ENCODE data around the gene TAOK2.
"Not testable (repeated sequence)": the region's sequence is repeated elsewhere in the genome, so short reads cannot be mapped to it uniquely, and the experiment has no call there.

TAOK2 gene

DNA sequence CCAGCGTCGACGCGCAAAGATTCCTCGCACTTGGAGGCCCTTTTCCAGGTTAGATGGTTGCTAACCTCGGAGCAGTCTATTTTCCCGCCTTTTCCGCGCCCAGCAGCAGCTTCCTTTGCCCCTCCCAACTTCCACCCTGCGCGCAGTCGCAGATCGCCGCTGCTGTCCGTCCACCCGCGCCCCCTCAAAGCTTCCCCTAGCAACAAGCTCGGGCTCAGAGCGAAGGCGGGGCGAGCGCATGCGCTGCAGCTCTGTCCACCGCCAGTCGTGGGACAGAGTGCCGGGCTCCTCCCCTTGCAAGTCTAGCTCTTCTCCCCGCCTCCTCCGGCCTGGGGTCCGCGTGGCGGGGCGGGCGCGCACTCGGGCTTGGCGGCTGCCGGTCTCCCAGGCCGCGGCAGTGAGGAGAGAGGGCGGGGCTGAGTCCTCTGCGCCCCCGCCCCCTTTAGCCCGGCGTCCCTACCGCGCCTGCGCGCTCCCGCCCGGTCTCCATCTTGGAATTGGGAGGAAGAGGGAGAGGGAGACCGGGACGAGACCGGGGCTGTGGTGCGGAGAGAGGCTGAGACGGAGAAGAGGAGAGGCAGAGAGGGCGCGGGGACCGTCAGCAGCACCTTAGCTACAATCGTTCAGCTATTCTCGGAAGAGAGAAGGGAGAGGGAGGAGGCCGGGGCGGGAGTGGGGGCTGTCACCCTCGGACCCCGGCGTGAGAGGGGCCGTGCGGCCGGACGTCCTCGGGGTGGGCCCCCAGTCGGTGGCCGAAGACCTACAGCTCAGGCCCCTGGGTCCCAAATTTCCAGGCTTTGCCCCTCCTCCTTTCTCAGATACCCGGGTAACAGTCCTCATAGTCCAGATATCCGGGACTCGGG is at the start of gene TAOK2:
TSS of gene TAOK2 (plus strand) at position 485 of the 863 bp plus-strand sequence. CDS start 3,905 bp downstream, outside the sequence.
- DNase-seq (ENCODE audit: low read depth in 2 of 2): peak; percentile 90 to 92

DNA sequence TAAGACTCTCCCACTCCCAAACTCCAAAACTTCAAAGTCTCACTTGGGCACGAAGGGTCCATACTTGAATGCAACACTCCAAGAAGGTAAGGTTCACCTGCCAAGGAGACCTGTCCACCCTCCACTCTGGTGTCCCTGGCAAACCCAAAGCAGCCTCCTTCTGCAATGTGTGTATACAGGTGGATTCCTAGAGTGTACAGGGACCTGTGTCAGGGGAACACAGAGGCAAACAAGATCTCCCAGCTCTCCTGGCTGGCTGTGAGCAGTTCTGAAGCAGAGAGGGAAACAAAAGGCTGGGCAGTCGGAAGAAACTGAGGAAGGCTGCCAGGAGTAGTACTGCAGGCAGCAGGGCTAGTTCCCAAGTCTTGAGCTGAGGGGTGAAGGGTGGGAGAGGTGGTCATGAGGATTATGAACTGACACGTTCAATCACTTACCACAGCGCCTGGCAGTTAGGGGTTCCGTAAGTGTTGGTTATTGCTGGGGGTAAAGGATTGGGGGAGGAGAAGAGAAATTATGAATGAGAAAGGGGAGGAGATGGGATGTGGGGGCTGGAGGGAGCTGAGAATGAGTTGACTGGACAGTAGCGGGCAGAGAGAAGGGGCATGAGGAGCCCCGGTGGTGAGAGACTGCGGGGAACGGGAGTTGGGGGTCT is 48.4 kb upstream of the TAOK2 start:
- DNase-seq (ENCODE audit: low read depth in 2 of 2): no peak

- DNase-seq (ENCODE audit: low read depth in 2 of 2): peak; percentile 72 to 76
These were observed 47.6 kb upstream of the TAOK2 start, which contains the start of gene KCTD13 for GRCh38 chr16:29925781-29926710. Gene KCTD13, minus strand, starts transcription at chr16:29926226. Its CDS starts 193 bp downstream, at chr16:29926033.

GRCh38 chr16:29926711-29927052 is 47.0 kb upstream of the TAOK2 start:
- DNase-seq (ENCODE audit: low read depth in 2 of 2): no peak

GRCh38 chr16:29927070-29927905 is 46.4 kb upstream of the TAOK2 start:
- DNase-seq (ENCODE audit: low read depth in 2 of 2): no peak

DNA sequence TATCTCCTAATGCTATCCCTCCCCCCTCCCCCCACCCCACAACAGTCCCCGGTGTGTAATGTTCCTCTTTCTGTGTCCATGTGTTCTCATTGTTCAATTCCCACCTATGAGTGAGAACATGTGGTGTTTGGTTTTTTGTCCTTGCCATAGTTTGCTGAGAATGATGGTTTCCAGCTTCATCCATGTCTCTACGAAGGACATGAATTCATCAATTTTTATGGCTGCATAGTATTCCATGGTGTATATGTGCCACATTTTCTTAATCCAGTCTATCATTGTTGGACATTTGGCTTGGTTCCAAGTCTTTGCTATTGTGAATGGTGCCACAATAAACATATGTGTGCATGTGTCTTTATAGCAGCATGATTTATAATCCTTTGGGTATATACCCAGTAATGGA is 41.9 kb upstream of the TAOK2 start:
- DNase-seq (ENCODE audit: low read depth in 2 of 2): not testable (repeated sequence)

DNA sequence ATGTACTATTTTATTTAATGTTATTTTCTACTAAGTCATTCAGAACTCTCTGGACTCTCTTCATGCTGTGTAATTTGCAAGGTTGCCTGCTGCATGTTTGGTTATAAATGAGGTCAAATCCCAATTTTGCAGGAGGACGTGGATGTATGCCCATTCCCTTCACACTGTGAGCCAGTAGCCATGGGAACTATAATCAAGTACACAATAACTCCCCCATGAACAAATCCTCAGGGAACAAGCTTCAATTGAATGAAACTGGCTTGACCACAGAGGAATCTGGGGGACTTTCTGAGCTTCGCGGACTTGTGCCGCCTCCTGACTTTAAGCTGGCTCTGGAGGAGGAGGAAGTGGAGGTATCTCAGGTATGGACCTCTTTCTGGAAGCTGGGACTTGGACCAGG is 33.0 kb upstream of the TAOK2 start:
- no peak for DNase-seq (ENCODE audit: low read depth in 2 of 2)

- no peak for DNase-seq (ENCODE audit: low read depth in 2 of 2)
These were observed 29.5 kb upstream of the TAOK2 start for GRCh38 chr16:29943846-29944799.

- DNase-seq (ENCODE audit: low read depth in 2 of 2): no peak
These were observed 25.8 kb upstream of the TAOK2 start for GRCh38 chr16:29947897-29948296.

DNA sequence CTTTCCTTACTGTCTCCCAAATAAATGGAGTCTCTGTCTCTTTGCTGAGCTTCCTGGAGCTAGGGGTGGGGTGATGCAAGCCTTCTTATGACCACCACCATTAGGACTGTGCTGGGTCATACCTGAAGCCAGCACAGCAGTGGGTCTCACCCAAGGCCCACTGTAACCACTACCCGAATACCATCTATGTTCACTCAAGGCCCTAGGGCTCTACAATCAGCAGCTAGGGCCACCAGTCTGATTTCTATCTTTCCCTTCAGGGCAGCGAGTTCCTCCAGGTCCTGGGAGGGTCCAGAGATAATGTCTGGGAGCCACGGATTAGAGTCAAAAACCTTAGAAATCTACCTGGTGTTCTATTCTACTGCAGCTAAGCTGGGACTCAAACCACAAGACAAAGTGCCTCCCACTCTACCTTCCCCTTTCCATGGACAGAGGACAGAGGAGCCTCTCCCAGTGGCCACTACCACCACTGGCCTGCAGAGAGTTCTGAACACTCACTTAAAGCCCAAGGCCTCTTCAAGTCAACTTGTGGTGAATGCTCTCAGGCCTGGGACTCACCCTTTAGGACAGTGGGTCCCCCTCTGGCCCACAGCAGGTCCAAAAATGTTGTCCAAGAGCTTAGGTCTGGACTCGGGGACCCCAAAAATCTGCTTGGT is 22.7 kb upstream of the TAOK2 start:
- no peak for DNase-seq (ENCODE audit: low read depth in 2 of 2)

- no peak for DNase-seq (ENCODE audit: low read depth in 2 of 2)
These were observed 21.9 kb upstream of the TAOK2 start for GRCh38 chr16:29951625-29952365.

- DNase-seq (ENCODE audit: low read depth in 2 of 2): no peak
These were observed 14.9 kb upstream of the TAOK2 start for GRCh38 chr16:29958756-29959155.

DNA sequence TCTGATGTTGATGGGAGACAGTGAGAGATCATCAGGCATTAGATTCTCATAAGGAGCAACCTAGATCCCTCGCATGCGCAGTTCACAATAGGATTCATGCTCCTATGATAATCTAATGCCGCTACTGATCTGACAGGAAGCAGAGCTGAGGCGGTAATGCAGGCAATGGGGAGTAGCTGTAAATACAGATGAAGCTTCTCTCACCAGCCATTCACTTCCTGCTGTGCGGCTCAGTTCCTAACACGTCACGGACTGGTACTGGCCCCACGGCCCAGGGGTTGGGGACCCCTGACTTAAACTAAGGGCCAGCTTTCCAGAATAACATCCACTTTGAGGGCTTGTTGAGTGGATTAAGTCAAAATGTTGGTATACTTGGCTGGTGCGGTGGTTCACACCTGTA is 14.4 kb upstream of the TAOK2 start:
- no peak for DNase-seq (ENCODE audit: low read depth in 2 of 2)

DNA sequence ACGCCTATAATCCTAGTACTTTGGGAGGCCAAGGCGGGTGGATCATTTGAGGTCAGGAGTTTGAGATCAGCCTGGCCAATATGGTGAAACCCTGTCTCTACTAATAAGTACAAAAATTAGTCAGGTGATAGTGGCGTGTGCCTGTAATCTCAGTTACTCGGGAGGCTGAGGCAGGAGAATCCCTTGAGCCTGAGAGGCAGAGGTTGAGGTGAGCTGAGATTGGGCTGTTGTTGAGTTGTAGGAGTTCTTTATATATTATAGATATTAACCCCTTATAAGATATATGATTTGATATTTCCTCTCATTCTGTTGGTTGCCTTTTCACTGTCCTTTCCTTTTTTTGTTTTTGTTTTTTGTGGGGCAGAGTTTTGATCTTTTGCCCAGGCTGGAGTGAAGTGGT is 13.8 kb upstream of the TAOK2 start:
- DNase-seq (ENCODE audit: low read depth in 2 of 2): not testable (repeated sequence)

DNA sequence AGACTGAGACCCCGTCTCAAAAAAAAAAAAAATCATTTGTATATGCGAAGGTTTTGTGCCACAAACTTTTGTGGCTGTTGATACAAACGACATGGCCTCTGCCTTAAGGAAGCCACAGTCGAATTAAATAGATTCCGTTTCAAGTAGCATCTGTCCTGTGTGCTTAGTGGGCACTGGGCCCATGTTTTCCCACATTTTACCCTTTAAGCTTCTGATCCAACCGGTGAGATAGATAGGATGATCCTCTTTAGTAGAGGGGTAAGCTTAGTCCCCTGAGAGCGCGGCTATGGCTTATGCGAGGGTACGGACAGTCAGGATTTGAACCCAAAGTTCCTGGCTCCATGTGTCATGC is 12.6 kb upstream of the TAOK2 start:
- DNase-seq (ENCODE audit: low read depth in 2 of 2): no peak

DNA sequence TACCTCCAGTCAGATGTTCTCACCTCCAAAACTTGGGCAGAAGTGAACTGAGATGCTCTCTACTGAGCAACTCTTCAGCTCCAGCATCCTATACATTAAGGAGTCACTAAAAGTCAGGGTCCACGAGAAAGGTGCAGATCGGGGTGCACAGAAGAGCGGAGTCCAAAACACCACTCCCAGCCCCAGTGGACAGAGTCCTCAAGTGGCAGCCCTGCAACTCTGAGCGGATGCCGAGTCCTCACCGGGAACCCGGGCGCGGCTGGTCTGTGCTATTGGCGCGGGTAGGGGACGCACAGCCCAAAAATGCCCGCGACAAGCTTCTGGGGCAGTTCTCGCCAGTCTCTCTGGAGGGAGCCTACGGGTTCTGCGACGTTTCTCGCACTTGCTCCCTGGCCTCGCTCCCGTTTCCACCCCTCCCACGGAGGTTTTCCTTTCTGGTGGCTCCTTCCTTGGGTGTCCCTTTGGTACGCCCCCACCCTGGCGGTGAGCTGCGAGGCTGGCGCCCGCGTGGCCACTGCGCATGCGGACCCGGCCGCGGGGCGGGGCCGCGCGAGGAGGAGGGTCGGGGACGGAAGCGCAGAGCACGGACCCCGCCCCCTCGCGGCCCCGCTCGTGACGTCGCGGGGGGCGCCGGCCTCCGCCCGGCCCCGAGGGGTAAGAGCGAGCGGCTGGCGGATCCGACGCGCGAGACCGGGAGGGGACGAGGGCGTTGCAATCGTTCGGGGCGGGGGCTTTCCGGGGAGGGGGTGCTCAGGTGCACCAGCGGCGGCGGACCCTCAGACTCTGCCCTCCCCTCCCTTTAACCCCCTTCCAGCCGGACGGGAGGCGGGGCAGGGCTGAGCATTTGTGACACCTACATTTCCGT is 12.0 kb upstream of the TAOK2 start, which contains the start of gene TMEM219:
TSS of gene TMEM219 (plus strand) at position 601 of the 865 bp plus-strand sequence. CDS start 1,065 bp downstream, outside the sequence.
- DNase-seq (ENCODE audit: low read depth in 2 of 2): peak; percentile 82 to 88

DNA sequence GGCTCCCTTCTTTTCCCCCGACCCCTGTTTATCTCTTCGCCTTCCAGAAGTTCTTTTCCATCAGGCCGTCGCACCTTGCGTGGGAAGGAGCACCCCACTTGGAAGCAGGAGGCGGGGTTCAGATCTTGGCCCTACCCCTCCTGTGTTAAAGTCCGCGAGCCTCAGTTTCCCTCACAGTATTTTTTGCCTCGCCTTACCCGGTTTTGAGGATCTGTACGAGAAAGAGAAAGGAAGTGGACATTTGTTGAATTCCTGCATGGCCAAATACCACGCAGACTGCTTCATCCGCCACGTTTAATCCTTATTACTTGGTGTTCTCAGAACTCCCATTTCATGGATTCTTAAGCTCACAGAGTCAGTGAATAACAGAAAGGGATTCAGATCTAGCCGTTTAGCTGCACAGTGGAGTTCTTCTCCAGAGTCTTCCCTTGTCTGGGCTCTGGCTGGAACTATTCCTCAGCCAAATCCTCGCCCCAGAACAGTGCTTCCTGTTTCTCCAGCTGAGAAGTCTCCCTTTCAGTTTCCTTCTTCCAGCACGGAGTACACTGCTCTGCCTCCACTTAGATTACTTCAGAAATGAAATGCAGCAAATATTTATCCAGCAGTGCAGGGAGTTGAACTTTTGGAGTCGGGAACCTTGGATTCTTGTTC is 11.2 kb upstream of the TAOK2 start:
- DNase-seq (ENCODE audit: low read depth in 2 of 2): no peak
